ENCODE data around the gene TAOK1. TPM values are rescaled to one million over a fixed set of nuclear protein-coding genes. Genes with fewer than 3 reads are reported as not detected.

Gene TAOK1
- total RNA-seq, 1 donor from 2014 or later = 87.1 TPM

GRCh38 chr17:29561554-29562517, 171.7 kb downstream of the TAOK1 start:
- Mint-ChIP-seq H3K9me3 (ENCODE audit: low read depth) (no peaks in the 10 kb centered on the region), H3K27me3 (ENCODE audit: low read depth) (no peaks in the 10 kb centered on the region), H3K36me3 (ENCODE audit: low read depth) (peaks cover 8% of the 10 kb centered on the region)

GRCh38 chr17:29562615-29563014, 172.5 kb downstream of the TAOK1 start:
- Mint-ChIP-seq H3K4me1 (ENCODE audit: low read depth) (peaks cover 7% of the 10 kb centered on the region), H3K36me3 (ENCODE audit: low read depth) (peaks cover 8% of the 10 kb centered on the region), H3K27me3 (ENCODE audit: low read depth) (no peaks in the 10 kb centered on the region), H3K9me3 (ENCODE audit: low read depth) (no peaks in the 10 kb centered on the region), H3K4me3 (ENCODE audit: unreplicated experiment) (no peak overlapping the region), H3K27ac (ENCODE audit: unreplicated experiment) (no peak overlapping the region)
- TF ChIP-seq, protein P1, sequence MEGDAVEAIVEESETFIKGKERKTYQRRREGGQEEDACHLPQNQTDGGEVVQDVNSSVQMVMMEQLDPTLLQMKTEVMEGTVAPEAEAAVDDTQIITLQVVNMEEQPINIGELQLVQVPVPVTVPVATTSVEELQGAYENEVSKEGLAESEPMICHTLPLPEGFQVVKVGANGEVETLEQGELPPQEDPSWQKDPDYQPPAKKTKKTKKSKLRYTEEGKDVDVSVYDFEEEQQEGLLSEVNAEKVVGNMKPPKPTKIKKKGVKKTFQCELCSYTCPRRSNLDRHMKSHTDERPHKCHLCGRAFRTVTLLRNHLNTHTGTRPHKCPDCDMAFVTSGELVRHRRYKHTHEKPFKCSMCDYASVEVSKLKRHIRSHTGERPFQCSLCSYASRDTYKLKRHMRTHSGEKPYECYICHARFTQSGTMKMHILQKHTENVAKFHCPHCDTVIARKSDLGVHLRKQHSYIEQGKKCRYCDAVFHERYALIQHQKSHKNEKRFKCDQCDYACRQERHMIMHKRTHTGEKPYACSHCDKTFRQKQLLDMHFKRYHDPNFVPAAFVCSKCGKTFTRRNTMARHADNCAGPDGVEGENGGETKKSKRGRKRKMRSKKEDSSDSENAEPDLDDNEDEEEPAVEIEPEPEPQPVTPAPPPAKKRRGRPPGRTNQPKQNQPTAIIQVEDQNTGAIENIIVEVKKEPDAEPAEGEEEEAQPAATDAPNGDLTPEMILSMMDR (IDR thresholded peaks at IDR 0.05) = no peak
- peak; percentile 60 for DNase-seq (ENCODE audit: low spot score)

More at GRCh38 chr17:29561554-29562517, 171.7 kb downstream of the TAOK1 start:
- Mint-ChIP-seq H3K27ac (ENCODE audit: unreplicated experiment) (no peak overlapping the region), H3K4me1 (ENCODE audit: low read depth) (peaks cover 7% of the 10 kb centered on the region), H3K4me3 (ENCODE audit: unreplicated experiment) (no peak overlapping the region)
- DNase-seq (ENCODE audit: low spot score) = peak; percentile 59
- TF ChIP-seq, protein P1 (IDR thresholded peaks at IDR 0.05) = no peak

DNA sequence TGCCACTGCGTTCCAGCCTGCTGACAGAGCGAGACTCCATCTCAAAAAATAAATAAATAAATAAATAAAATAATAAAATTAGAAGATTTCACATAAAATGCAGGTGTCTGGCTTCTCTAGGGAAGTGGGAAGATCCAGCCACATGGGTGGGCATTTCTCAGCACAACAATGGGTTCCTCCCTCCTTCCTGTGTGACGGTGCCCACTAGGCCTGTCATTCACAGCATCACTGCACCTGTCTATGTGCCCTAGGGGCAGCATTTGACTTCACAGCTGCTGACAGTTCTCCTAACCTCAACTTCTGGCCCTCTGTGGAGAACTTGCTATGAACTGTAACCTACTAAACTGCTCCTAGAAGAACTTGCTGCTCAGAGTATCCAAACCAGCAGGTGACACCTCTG, 173.7 kb downstream of the TAOK1 start:
- TF ChIP-seq, protein P1 (IDR thresholded peaks at IDR 0.05) = no peak
- peaks cover 7% of the 10 kb centered on the region for H3K4me1 Mint-ChIP-seq (ENCODE audit: low read depth)
- no peaks in the 10 kb centered on the region for H3K9me3 Mint-ChIP-seq (ENCODE audit: low read depth)
- H3K27me3 Mint-ChIP-seq (ENCODE audit: low read depth) = no peaks in the 10 kb centered on the region
- no peak overlapping the region for H3K27ac Mint-ChIP-seq (ENCODE audit: unreplicated experiment)
- H3K36me3 Mint-ChIP-seq (ENCODE audit: low read depth) = peaks cover 8% of the 10 kb centered on the region
- peak; percentile 13 for DNase-seq (ENCODE audit: low spot score)
- no peak overlapping the region for H3K4me3 Mint-ChIP-seq (ENCODE audit: unreplicated experiment)

DNA sequence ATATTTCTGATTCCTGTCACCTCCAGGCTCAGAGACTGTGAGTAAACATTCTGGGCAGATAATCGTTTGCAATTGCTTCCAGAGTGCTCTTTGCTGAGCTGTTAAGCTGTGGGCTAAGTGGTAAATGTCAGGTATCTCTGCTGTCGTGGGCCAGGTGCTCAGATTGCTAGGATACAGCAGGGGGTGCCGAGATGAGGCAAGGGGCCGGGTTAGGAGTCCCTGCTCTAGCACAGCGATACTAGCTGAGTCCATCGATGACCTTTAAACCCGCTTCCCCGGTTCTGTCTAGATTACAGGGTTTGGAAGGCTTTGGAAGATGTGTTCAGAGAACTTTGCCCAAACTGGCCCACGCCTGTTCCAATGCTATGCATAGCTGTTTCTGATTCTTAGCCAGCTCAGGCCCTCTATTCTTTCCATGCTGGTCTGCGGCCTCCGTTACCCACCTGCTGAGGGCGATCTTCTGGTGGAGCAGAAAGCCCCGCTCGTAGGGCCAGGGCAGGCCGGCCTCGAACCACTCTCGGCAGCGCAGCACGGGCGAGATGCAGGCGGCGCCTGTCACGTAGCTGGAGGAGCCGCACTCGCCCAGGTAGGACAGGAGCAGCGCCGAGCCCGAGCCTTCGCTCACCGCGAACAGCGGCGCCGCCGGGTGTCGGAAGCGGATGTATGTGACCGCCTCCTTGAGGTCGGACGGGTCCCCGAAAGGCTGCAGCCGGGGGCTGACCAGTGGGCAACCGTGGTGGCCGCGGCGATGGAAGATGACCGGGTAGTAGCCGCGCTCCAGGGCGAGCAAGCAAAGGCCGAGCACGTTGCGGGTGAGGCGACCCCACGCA, 175.7 kb downstream of the TAOK1 start:
- no peaks in the 10 kb centered on the region for H3K27me3 Mint-ChIP-seq (ENCODE audit: low read depth)
- TF ChIP-seq, protein P1 (IDR thresholded peaks at IDR 0.05) = peak; percentile 59
- peak overlapping the region; percentile 89 for H3K4me3 Mint-ChIP-seq (ENCODE audit: unreplicated experiment)
- peak overlapping the region; percentile 38 for H3K27ac Mint-ChIP-seq (ENCODE audit: unreplicated experiment)
- DNase-seq (ENCODE audit: low spot score) = peak; percentile 90
- H3K9me3 Mint-ChIP-seq (ENCODE audit: low read depth) = no peaks in the 10 kb centered on the region
- H3K36me3 Mint-ChIP-seq (ENCODE audit: low read depth) = peaks cover 12% of the 10 kb centered on the region
- H3K4me1 Mint-ChIP-seq (ENCODE audit: low read depth) = peaks cover 21% of the 10 kb centered on the region
